ENCODE data around the gene PRX.
"Not testable (repeated sequence)": the region's sequence is repeated elsewhere in the genome, so short reads cannot be mapped to it uniquely, and the experiment has no call there.

The PRX gene

DNA sequence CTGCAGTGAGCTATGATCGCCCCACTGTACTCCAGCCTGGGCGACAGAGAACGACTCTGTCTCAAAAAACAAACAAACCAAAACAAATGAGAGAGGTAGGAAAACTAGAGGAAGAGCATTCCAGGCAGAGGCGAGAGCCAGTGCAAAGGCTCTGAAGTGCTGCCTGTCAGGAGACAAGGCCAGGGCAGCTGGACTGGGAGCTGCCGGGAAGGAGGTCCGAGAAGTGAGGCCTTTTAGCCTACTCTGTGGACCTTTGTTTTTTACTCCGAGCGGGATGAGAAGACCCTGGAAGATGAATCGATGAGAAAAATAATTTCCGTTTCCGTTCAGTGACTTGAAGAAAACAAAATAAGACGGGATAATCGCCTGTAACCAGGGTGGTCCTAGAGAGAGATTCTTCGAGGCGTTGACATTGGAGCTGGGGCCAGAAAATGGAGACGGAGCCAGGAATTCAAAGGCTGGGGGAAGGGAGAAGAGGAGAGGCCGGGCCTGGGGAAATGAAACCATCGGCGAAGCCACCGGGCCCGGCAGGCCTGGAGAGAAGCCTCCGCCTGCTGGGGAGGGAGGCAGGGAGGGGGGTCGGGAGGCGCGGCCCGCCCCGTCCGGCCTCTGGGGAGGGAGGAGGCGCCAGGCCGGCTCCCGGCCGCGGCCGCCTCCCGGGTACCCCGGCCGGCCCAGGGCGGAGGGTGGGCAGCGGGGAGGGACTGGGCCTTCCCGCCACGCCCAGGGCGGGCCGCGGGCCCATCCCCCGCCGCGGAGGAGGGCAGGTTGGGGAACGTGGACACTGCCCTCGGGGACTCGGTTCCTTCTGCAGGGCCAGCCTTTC lies 20.4 kb upstream of the PRX start:
- peak; percentile 70 for DNase-seq (ENCODE audit: low spot score)

DNA sequence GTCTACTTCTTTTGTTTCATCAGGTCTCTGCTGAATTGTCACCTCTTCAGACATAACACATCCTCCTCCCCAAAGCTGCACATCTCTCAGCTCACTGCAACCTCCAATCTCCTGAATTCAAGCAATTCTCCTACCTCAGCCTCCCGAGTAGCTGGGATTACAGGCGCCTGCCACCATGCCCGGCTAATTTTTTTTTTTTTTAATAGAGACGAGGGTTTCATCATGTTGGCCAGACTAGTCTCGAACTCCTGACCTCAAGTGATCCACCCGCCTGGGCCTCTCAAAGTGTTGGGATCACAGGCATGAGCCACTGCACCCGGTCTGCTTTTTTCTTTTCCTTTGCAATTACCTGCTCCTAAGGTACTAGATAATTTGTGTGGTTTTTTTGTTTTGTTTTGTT lies 19.6 kb upstream of the PRX start:
- not testable (repeated sequence) for DNase-seq (ENCODE audit: low spot score)

GRCh38 chr19:40431698-40432097 lies 18.5 kb upstream of the PRX start:
- no peak for DNase-seq (ENCODE audit: low spot score)

DNA sequence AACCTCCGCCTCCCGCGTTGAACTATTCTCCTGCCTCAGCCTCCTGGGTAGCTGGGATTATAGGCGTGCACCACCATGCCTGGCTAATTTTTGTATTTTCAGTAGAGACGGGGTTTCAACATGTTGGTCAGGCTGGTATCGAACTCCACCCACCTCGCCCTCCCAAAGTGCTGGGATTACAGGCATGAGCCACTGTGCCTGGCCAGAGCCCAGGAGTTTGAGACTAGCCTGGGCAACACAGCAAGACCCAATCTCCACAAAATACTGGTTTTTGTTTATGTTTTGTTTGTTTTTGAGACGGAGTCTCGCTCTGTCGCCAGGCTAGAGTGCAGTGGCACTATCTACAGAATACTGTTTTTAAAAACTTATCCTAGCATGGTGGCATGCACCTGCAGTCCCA lies 17.1 kb upstream of the PRX start:
- not testable (repeated sequence) for DNase-seq (ENCODE audit: low spot score)

GRCh38 chr19:40428197-40428596 lies 15.0 kb upstream of the PRX start:
- not testable (repeated sequence) for DNase-seq (ENCODE audit: low spot score)

DNA sequence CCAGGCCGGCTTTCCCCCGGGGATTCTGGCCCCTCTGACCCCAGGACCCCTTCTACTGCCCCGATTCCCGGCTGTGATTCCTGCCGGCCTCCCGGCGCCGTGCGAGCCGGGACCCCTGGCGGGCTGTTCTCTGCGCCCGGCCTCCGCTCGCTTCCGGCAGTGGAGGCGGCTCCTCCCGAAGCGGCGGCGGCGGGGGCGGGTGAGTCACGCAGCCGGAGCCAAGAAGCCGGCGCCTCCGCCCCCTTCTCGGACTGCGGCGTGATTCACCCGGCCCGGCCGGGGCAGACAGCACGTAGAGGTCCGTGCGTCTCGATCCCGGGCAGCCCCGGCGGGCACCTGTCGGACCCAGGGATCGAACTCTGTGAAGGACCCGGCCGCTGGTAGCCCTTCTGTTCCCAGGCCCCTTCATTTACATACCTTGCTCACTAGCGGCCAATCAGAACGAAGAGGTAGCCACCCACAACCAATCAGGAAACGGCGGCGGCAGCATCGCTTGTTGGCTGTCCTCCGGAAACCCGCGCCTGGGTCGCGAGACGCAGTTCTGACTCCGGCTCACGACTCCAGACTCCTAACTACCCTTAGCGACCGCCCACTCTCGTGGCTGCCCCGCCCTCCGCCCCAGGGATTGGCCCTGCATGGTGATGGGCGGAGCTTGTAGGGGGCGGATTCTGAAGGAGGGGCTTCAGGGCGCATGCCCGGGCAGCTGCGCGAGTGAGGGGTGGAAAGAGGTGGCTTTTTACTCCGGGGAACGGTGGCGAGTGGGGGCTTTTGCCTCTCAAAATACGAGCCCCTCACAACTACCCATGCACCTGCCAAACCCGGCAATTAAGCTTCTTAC lies 12.5 kb upstream of the PRX start, which contains the start of gene SERTAD1:
TSS of gene SERTAD1 (minus strand) at position 543 of the 838 bp plus-strand sequence. CDS start 2,446 bp downstream, outside the sequence.
- peak; percentile 98 for DNase-seq (ENCODE audit: low spot score)

DNA sequence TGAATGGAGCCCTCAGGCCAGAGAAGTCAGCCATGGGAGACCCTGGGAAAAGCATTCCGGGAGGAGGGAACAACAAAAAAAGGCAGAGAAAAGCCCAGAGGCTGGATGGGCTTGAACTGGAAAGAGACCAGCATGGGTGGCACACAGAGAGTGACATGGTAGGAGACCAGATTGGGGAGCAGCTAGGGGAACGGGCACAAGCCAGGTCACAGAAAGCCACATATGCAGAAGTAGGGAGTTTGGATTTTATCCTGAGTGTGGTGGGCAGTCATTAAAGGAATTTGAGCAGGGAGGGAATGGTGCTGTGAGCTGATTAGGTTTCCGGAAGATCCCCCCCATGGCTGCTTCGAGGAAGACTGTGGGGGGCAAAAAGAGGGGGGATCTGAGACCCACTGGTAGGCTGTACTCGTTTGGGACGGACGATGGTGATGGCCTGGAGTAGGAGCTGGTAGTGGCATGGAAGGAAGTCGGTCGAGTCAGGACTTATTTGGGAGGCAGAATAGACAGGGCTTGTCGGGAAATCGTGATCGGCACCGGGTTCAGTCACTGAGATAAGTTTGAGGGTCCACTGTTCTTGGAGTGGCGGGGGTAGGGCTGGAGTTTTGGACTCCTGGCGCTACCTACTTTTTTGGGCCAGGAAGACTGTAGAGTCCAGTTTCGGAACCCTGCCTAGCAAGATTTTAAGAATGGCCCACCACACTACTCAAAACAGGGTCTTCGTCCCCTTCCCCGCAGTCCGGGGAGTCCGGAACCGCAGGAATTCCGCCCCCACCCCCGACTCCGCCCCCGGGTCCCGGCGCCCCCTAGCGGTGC lies 11.7 kb upstream of the PRX start:
- no peak for DNase-seq (ENCODE audit: low spot score)

DNA sequence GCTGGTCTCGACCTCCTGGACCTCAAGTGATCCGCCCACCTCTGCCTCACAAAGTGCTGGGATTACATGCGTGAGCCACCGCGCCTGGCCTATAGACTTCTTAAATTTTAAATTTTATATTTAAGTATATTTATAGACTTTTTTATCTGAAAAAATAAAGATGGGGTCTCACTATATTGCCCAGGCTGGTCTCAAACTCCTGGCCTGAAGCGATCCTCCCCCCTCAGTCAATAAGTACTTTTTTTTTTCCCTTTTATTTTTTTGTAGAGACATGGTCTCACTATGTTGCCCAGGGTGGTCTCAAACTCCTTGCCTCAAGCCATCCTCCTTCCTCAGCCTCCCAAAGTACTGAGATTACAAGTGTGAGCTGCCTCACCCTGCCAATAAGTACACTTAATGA lies 10.8 kb upstream of the PRX start:
- no peak for DNase-seq (ENCODE audit: low spot score)

DNA sequence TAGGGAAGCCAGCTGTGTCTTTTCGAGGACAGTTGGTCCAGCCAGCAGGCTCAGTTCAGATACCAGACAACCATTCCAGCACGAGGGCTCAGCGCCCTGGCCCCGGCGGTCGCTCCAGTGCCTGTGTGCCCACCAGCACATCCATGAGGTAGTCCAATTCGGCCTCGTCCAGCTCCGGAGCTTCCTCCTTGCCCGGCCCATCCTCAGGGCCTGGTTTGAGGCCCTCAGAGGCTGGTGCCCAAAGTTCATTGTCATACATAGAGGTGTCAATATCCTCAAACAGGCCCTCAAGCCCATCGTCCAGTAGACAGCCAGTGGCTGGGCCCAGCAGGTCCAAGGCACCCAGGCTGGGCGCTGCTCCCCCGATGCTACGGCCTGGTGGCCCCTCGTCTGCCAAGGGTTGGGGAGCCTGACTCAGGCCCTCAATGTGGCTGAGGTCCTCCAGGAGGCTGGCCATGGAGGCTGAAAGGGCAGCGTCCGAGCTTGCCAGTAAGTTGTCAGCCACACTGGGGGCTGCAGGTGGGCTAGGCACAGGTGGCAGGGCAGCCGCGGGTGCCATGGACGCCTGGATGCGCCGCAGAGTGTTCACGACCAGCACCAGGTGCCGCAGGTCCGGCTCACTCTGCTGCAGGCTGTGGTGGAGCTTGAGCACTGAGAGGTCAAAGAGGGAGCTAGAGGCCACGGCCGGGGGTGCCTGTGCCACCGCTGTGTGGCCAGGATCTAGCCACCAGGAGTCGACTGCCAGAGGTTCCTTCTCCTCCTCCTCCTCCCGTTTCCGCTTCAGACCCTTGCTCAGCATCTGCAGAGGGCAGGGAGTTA lies 9.8 kb upstream of the PRX start:
- no peak for DNase-seq (ENCODE audit: low spot score)

GRCh38 chr19:40421993-40422747 lies 9.0 kb upstream of the PRX start:
- no peak for DNase-seq (ENCODE audit: low spot score)

GRCh38 chr19:40420766-40421765 lies 7.9 kb upstream of the PRX start:
- peak; percentile 74 for DNase-seq (ENCODE audit: low spot score)

GRCh38 chr19:40420451-40420765 lies 7.2 kb upstream of the PRX start:
- DNase-seq (ENCODE audit: low spot score) = no peak

DNA sequence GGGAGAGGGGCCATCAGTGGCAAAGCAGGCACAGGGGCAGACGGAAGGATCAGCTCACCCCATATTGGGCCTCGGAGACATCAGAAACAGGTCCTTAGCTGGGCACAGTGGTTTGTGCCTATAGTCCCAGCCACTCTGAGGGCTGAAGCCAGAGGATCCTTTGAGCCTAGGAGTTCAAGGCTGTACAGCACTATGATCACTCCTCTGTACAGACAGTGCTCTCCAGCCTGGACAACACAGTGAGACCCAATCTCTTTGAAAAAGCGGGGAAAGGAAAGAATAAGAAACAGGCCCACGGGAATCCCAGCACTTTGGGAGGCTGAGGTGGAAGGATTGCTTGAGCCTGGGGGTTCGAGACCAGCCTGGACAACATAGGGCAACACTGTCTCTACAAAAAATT lies 6.6 kb upstream of the PRX start:
- DNase-seq (ENCODE audit: low spot score) = no peak

GRCh38 chr19:40419066-40419612 lies 6.0 kb upstream of the PRX start:
- no peak for DNase-seq (ENCODE audit: low spot score)

DNA sequence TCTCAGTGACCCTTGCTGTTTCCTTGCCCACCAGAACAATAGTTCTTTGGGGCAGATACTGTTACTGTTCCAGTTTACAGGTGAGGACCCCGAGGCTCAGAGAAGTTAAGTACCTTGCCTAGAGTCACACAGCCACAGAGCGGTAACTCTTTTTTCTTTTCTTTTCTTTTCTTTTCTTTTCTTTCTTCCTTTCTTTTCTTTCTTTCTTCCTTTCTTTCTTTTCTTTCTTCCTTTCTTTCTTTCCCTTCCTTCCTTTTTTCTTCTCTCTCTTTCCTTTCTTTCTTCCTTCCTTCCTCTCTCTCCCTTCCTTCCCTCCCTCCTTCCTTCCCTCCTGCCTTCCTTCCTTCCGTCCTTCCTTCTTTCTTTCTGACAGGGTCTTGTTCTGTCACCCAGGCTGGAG lies 4.9 kb upstream of the PRX start:
- DNase-seq (ENCODE audit: low spot score) = no peak

GRCh38 chr19:40417643-40417981 lies 4.4 kb upstream of the PRX start:
- no peak for DNase-seq (ENCODE audit: low spot score)

- DNase-seq (ENCODE audit: low spot score) = no peak
Measured at GRCh38 chr19:40416918-40417642, 3.9 kb upstream of the PRX start.

- DNase-seq (ENCODE audit: low spot score) = no peak
Measured at GRCh38 chr19:40415768-40416167, 2.6 kb upstream of the PRX start.

Measured in COLO829 (cell line).